Trophoblast cell (in vitro differentiated cells and primary cell): ENCODE measurements around the gene ZIM2.

Experiments used
- DNase-seq, 2 donors: peaks; one replicate each; pipeline ENCODE4 v3.0.0-alpha.2; 2016
- H2AFZ ChIP-seq: 2 replicates; pipeline ENCODE4 v1.6.1; 2013; ENCODE audit warnings: low read length, moderate library complexity, mild to moderate bottlenecking; ENCODE audit not compliant: insufficient read depth, poor library complexity
- H2AK5ac ChIP-seq: 2 replicates; pipeline ENCODE4 v1.6.1; 2013; ENCODE audit warnings: mild to moderate bottlenecking, low read length
- H2BK120ac ChIP-seq: 2 replicates; pipeline ENCODE4 v1.6.1; 2013; ENCODE audit warnings: low read length, mild to moderate bottlenecking, moderate library complexity; ENCODE audit not compliant: insufficient read depth, poor library complexity
- H2BK12ac ChIP-seq: 2 replicates; pipeline ENCODE4 v1.6.1; 2013; ENCODE audit warnings: mild to moderate bottlenecking, low read length, moderate library complexity
- H2BK5ac ChIP-seq: 2 replicates; pipeline ENCODE4 v1.6.1; 2013; ENCODE audit warnings: low read length, low read depth, moderate library complexity, mild to moderate bottlenecking; ENCODE audit not compliant: poor library complexity
- H3K14ac ChIP-seq: 2 replicates; pipeline ENCODE4 v1.6.1; 2013; ENCODE audit warnings: mild to moderate bottlenecking, low read length
- H3K18ac ChIP-seq: 2 replicates; pipeline ENCODE4 v1.6.1; 2013; ENCODE audit warnings: mild to moderate bottlenecking, low read length
- H3K23ac ChIP-seq: 2 replicates; pipeline ENCODE4 v1.6.1; 2013; ENCODE audit warnings: low read length
- H3K27ac ChIP-seq: 2 replicates; pipeline ENCODE4 v1.5.1; 2013; ENCODE audit warnings: low read depth, mild to moderate bottlenecking, inconsistent platforms, low read length, moderate library complexity
- H3K27me3 ChIP-seq: 2 replicates; pipeline ENCODE4 v1.6.1; 2013; ENCODE audit warnings: inconsistent platforms, mild to moderate bottlenecking, low read length, moderate library complexity; ENCODE audit not compliant: insufficient read depth
- H3K36me3 ChIP-seq, 2 experiments: 1 replicate in 1 of 2; 2 replicates in 1 of 2; pipeline ENCODE4 v1.6.1; 2013; ENCODE audit warnings: low read length in 2 of 2, mild to moderate bottlenecking in 2 of 2, moderate library complexity in 1 of 2; ENCODE audit not compliant: insufficient read depth in 2 of 2, control insufficient read depth in 1 of 2
- H3K4ac ChIP-seq: 2 replicates; pipeline ENCODE4 v1.6.1; 2013; ENCODE audit warnings: low read depth, mild to moderate bottlenecking, low read length, moderate library complexity
- H3K4me1 ChIP-seq, 2 experiments: 1 replicate in 1 of 2; 2 replicates in 1 of 2; pipeline ENCODE4 v1.6.1; 2013; ENCODE audit warnings: low read length in 2 of 2, mild to moderate bottlenecking in 2 of 2, moderate library complexity in 1 of 2; ENCODE audit not compliant: insufficient read depth in 2 of 2, control insufficient read depth in 1 of 2
- H3K4me2 ChIP-seq: 2 replicates; pipeline ENCODE4 v1.6.1; 2013; ENCODE audit warnings: inconsistent platforms, mild to moderate bottlenecking, low read length, moderate library complexity
- H3K4me3 ChIP-seq: 2 replicates; pipeline ENCODE4 v1.5.1; 2013; ENCODE audit warnings: mild to moderate bottlenecking, low read depth, low read length, inconsistent platforms
- H3K79me1 ChIP-seq: one replicate; pipeline ENCODE4 v1.6.1; 2013; ENCODE audit warnings: low read length
- H3K79me2 ChIP-seq: 2 replicates; pipeline ENCODE4 v1.6.1; 2013; ENCODE audit warnings: low read length, mild to moderate bottlenecking; ENCODE audit not compliant: control insufficient read depth, insufficient read depth, poor library complexity
- H3K9ac ChIP-seq: 2 replicates; pipeline ENCODE4 v1.6.1; 2013; ENCODE audit warnings: mild to moderate bottlenecking, low read length
- H3K9me3 ChIP-seq: 2 replicates; pipeline ENCODE4 v1.6.1; 2013; ENCODE audit warnings: low read depth, mild to moderate bottlenecking, control low read depth, inconsistent platforms, low read length; ENCODE audit not compliant: insufficient read depth
- H4K12ac ChIP-seq: 2 replicates; pipeline ENCODE4 v1.6.1; 2013; ENCODE audit warnings: low read depth, mild to moderate bottlenecking, low read length, moderate library complexity
- H4K8ac ChIP-seq: 2 replicates; pipeline ENCODE4 v1.6.1; 2013; ENCODE audit warnings: low read depth, mild to moderate bottlenecking, low read length, moderate library complexity
- H4K91ac ChIP-seq: one replicate; pipeline ENCODE4 v1.6.1; 2013; ENCODE audit warnings: low read depth, mild to moderate bottlenecking, low read length, moderate library complexity
- WGBS: extraction: QIAGEN DNeasy Blood & Tissue Kit; methylation state at CpG from one replicate; pipeline ENCODE4 v1.1.7; 2013; ENCODE audit warnings: missing lambda C conversion rate; ENCODE audit not compliant: insufficient read length, insufficient coverage; ENCODE audit errors: extremely low coverage; 5-methylcytosine and 5-hydroxymethylcytosine counted together

Gene ZIM2

DNA sequence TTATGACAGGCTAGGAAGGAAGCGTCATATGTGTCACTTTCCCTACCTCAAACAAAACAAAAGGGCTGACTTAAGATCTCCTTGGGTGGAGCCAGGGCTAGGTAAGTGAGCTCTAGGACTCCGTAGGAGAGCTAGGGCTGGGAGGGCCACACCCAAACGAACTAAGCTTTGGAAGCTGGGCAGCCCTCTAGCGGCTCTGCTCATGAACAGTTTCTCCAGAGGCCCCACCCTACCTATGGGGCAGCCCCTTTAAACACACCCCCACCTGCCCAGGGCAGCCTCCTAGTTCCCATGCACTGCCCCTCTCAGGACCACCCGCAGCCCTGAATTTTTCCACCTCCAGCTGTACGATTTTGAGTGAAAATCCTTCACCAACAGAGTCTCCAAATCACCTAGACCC, 3.5 kb downstream of the ZIM2 start:
- H3K79me2 ChIP-seq: no peaks in the 10 kb centered on the region
- H3K9me3 ChIP-seq: peaks cover 47% of the 10 kb centered on the region
- no peak overlapping the region for H3K18ac ChIP-seq
- no peak overlapping the region for H4K8ac ChIP-seq
- H2AK5ac ChIP-seq: no peak overlapping the region
- no peak overlapping the region for H3K4me3 ChIP-seq
- no peak overlapping the region for H3K23ac ChIP-seq
- H2BK120ac ChIP-seq: no peak overlapping the region
- H3K4me1 ChIP-seq: no peaks in the 10 kb centered on the region
- peak overlapping the region; percentile 25 for H3K9ac ChIP-seq
- peaks cover 0 to 4% of the 10 kb centered on the region in 2 experiments for H3K36me3 ChIP-seq
- H3K4me2 ChIP-seq: peak overlapping the region; percentile 83
- H4K12ac ChIP-seq: no peak overlapping the region
- no CpG with 5 or more reads among the region's 6 CpGs for WGBS
- H3K27me3 ChIP-seq: no peaks in the 10 kb centered on the region
- H3K27ac ChIP-seq: no peak overlapping the region
- no peak overlapping the region for H2BK12ac ChIP-seq
- no peak overlapping the region for H4K91ac ChIP-seq
- peak overlapping the region; percentile 24 for H2AFZ ChIP-seq
- H2BK5ac ChIP-seq: no peak overlapping the region
- no peak overlapping the region for H3K14ac ChIP-seq
- peaks cover 2% of the 10 kb centered on the region for H3K79me1 ChIP-seq
- no peak overlapping the region for H3K4ac ChIP-seq
- peak; percentile 33 to 54 for DNase-seq

DNA sequence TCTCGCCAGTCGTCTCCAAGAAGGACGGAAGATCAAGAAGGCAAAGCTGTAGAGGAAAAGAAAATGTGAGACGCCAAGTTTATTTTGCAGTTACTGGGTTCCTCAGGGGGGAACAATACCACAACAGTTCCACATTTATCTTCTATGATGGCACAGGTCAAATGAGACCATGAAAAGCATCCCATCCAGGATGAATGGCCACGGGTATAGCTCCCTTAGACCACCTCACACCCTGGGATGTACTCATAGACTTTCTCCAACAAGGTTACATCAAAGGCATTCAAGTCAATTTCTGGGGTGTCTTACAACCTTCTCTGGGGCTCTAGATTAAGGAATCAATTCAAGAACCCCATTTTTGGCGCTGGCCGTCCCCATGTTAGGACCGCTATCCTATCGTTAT, 4.5 kb downstream of the ZIM2 start:
- Histone ChIP-seq H3K27ac (no peak overlapping the region), H2BK5ac (no peak overlapping the region), H3K79me1 (peaks cover 2% of the 10 kb centered on the region), H3K27me3 (no peaks in the 10 kb centered on the region), H2BK12ac (no peak overlapping the region), H3K9me3 (peaks cover 45% of the 10 kb centered on the region), H2BK120ac (no peak overlapping the region), H3K36me3 (peaks cover 0 to 4% of the 10 kb centered on the region in 2 experiments), H2AK5ac (no peak overlapping the region), H4K91ac (no peak overlapping the region), H4K8ac (no peak overlapping the region), H3K4me1 (no peaks in the 10 kb centered on the region), H3K23ac (no peak overlapping the region), H3K14ac (no peak overlapping the region), H2AFZ (no peak overlapping the region), H3K4me3 (no peak overlapping the region), H3K79me2 (no peaks in the 10 kb centered on the region), H3K4me2 (no peak overlapping the region), H3K18ac (no peak overlapping the region), H3K4ac (no peak overlapping the region), H3K9ac (no peak overlapping the region), H4K12ac (no peak overlapping the region)
- no peak for DNase-seq
- WGBS: no CpG with 5 or more reads among the region's 9 CpGs

DNA sequence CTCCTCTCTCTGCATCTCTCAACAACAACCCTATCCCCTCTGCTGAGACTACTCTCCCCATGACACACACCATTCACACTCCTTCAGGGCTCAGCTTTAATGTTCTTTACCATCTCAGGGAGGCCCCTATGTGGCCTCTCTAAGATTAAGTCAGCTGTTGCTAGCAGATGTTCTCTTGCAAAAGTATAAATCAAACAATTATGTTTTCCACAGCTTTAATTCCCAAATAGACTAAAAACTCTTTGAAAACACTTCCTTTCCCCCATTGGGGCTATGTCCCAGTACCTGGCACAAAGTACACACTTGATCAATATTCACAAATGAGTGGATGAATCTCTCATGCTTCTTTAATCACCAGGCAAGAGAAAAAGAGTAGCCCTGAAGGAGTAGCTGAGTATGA, 5.1 kb downstream of the ZIM2 start:
- Histone ChIP-seq H3K27me3 (no peaks in the 10 kb centered on the region), H3K4me2 (no peak overlapping the region), H4K91ac (no peak overlapping the region), H3K36me3 (peaks cover 0 to 4% of the 10 kb centered on the region in 2 experiments), H3K79me2 (no peaks in the 10 kb centered on the region), H3K18ac (no peak overlapping the region), H2AFZ (no peak overlapping the region), H4K8ac (no peak overlapping the region), H3K27ac (no peak overlapping the region), H2AK5ac (no peak overlapping the region), H3K9me3 (peaks cover 41% of the 10 kb centered on the region), H3K23ac (no peak overlapping the region), H2BK12ac (no peak overlapping the region), H2BK5ac (no peak overlapping the region), H3K4me3 (no peak overlapping the region), H3K9ac (no peak overlapping the region), H2BK120ac (no peak overlapping the region), H3K14ac (no peak overlapping the region), H3K4ac (no peak overlapping the region), H3K4me1 (no peaks in the 10 kb centered on the region), H4K12ac (no peak overlapping the region), H3K79me1 (peaks cover 2% of the 10 kb centered on the region)
- DNase-seq: no peak

DNA sequence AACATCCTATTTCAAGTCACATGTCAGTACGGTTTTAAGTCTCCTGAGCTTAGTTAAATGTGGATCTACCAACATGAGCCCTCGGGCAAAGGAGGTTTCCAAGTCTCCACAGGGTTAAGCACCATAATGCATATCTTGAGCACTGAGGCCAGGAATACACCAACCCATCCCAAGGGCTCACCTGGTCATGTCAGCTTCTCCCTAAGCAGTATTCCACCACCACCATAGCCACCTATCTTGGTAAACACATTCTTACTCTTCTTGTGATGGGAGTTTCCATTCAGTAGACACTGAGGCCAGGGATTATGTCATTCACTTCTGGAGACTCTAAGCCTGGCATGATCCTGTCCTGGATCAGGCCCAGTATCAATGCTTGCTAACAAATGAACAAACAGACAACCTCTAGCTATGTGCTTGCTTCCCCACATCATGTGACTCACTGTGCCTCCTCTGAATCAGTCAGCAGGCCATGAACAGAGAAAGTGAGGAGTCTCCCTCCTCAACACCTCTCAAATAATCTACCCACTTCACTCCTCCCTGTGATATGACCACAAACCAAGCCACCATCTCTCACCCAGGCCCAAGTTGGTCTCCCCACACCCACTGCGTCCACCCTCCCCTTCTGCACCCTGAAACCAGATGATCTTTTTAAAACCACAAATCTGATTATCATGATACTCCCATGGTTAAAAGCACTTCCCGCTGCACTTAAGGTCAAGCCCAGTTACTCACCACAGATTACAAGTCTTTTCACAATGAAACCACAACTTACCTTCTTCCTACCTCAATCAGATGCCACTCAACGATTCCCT, 5.8 kb downstream of the ZIM2 start:
- Histone ChIP-seq H3K4me1 (no peaks in the 10 kb centered on the region), H2BK5ac (no peak overlapping the region), H3K36me3 (peaks cover 0 to 4% of the 10 kb centered on the region in 2 experiments), H3K14ac (no peak overlapping the region), H3K4me3 (no peak overlapping the region), H3K9ac (no peak overlapping the region), H2BK120ac (no peak overlapping the region), H3K27ac (no peak overlapping the region), H4K91ac (no peak overlapping the region), H2BK12ac (no peak overlapping the region), H3K4me2 (no peak overlapping the region), H3K79me1 (no peaks in the 10 kb centered on the region), H3K27me3 (no peaks in the 10 kb centered on the region), H3K23ac (no peak overlapping the region), H3K9me3 (peaks cover 35% of the 10 kb centered on the region), H4K8ac (no peak overlapping the region), H3K4ac (no peak overlapping the region), H4K12ac (no peak overlapping the region), H2AK5ac (no peak overlapping the region), H3K79me2 (no peaks in the 10 kb centered on the region), H2AFZ (no peak overlapping the region), H3K18ac (no peak overlapping the region)
- DNase-seq: no peak
- WGBS: no CpG with 5 or more reads among the region's 5 CpGs
